Effector memory CD4-positive, alpha-beta T cell (primary cell): ENCODE measurements around the gene RAPGEF1.

Experiments
- DNase-seq, 3 donors: peaks; one replicate each; pipeline ENCODE4 v3.0.0-alpha.2; 2020
- H3K27ac ChIP-seq: 2 replicates; pipeline ENCODE4 v1.7.0; 2013; ENCODE audit warnings: mild to moderate bottlenecking, low read length, moderate library complexity; ENCODE audit not compliant: insufficient read depth, poor library complexity, severe bottlenecking
- H3K27me3 ChIP-seq: replicated peaks from 2 replicates; pipeline ENCODE4 v1.7.0; 2013; ENCODE audit warnings: mild to moderate bottlenecking, low read length; ENCODE audit not compliant: insufficient read depth, control insufficient read depth, poor library complexity, severe bottlenecking
- H3K36me3 ChIP-seq: 2 replicates; pipeline ENCODE4 v1.7.0; 2013; ENCODE audit warnings: mild to moderate bottlenecking, low read length, moderate library complexity; ENCODE audit not compliant: control insufficient read depth, insufficient read depth
- H3K4me1 ChIP-seq: 2 replicates; pipeline ENCODE4 v1.7.0; 2013; ENCODE audit warnings: low read length, mild to moderate bottlenecking; ENCODE audit not compliant: control insufficient read depth, insufficient read depth, poor library complexity, severe bottlenecking
- H3K4me3 ChIP-seq: 2 replicates; pipeline ENCODE4 v1.7.0; 2013; ENCODE audit warnings: low read length, low read depth, mild to moderate bottlenecking; ENCODE audit not compliant: insufficient read depth, poor library complexity, severe bottlenecking
- H3K9me3 ChIP-seq: 2 replicates; pipeline ENCODE4 v1.7.0; 2013; ENCODE audit warnings: mild to moderate bottlenecking, low read length, moderate library complexity; ENCODE audit not compliant: control insufficient read depth

The RAPGEF1 gene

DNA sequence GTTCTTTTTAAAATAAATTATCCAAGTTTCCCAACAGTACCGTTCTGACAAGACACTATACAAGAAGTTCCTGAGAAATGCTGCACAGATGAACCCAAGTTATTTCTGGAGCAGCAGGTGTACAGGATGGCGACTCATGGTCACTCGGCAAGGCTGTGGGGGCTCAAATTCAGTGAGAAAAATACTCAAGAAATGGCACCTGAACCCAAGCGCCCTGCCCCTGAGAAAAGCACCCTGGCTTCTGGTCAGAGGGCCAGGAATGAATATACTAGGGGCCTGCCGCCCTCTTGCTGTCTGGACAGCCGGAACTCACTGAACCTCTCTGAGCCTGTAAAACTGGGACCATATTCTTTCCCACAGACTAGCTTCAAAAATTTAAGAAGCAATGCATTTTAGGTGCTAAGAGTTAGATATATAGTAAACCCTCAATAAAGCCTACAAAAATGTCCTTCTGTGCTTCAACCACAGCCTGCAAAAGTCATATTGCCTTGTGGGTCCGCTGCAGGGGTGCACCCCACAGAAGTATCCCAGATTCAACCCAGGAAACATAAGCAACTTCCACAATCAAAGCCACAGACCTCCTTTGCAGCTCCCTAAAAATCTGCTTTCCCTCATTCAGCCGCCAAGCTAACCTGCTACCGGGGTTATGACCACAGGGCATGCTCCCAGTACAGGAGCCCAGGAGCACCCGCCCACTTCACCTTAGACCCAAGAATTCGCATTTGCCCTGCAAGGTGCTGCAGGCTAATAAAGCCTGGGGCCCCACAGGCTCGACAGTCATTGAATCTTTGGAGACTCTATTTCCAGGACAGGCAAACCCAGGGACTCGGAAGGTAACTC lies 1.4 kb downstream of the RAPGEF1 start:
- H3K4me1 ChIP-seq = peaks cover 55% of the 10 kb centered on the region
- no peaks in the 10 kb centered on the region for H3K9me3 ChIP-seq
- DNase-seq = no peak
- no peaks in the 10 kb centered on the region for H3K36me3 ChIP-seq
- H3K27me3 ChIP-seq = no peaks in the 10 kb centered on the region
- peak overlapping the region; percentile 66 for H3K27ac ChIP-seq
- H3K4me3 ChIP-seq = peak overlapping the region; percentile 55

DNA sequence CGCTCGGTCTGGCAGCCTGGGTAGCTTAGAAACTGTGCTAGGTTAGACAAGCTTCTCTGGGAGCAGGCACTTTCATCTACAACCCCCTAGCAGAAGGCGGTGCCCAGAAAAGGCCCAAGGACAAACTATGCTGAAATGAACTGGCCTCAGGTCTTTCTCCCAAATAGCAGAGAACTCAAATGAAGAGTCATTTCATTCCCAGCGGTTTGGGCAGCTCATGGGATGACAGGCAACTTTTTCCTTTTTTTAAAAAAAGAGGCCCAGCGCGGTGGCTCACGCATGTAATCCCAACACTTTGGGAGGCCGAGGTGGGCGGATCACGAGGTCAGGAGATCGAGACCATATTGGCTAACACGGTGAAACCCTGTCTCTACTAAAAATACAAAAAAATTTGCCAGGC lies 2.5 kb downstream of the RAPGEF1 start:
- Histone ChIP-seq H3K27me3 (no peaks in the 10 kb centered on the region), H3K4me3 (peak overlapping the region; percentile 24), H3K27ac (peak overlapping the region; percentile 84), H3K4me1 (peaks cover 62% of the 10 kb centered on the region), H3K9me3 (no peaks in the 10 kb centered on the region), H3K36me3 (no peaks in the 10 kb centered on the region)
- DNase-seq = no peak

DNA sequence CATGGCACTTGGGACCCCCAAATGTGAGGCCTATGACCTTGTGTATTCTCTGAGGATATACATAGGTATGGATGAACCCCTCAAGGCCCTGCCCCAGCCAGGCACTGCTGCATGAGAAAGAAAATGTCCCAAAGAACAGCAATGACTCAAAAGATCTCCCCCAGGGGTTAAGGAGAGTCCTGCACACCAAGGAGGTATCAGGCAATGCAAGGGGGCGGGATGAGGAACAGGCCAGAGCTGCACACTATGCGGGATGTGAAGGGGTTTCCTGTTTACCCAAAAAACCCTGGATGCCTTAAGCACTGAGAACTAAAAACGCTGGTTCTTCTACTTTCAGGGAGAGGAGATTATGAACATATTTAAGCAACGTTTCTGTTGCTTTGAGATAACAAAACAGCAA lies 3.4 kb downstream of the RAPGEF1 start:
- Histone ChIP-seq H3K27ac (peak overlapping the region; percentile 84), H3K9me3 (no peaks in the 10 kb centered on the region), H3K4me3 (no peak overlapping the region), H3K36me3 (no peaks in the 10 kb centered on the region), H3K4me1 (peaks cover 72% of the 10 kb centered on the region), H3K27me3 (no peaks in the 10 kb centered on the region)
- DNase-seq = no peak

DNA sequence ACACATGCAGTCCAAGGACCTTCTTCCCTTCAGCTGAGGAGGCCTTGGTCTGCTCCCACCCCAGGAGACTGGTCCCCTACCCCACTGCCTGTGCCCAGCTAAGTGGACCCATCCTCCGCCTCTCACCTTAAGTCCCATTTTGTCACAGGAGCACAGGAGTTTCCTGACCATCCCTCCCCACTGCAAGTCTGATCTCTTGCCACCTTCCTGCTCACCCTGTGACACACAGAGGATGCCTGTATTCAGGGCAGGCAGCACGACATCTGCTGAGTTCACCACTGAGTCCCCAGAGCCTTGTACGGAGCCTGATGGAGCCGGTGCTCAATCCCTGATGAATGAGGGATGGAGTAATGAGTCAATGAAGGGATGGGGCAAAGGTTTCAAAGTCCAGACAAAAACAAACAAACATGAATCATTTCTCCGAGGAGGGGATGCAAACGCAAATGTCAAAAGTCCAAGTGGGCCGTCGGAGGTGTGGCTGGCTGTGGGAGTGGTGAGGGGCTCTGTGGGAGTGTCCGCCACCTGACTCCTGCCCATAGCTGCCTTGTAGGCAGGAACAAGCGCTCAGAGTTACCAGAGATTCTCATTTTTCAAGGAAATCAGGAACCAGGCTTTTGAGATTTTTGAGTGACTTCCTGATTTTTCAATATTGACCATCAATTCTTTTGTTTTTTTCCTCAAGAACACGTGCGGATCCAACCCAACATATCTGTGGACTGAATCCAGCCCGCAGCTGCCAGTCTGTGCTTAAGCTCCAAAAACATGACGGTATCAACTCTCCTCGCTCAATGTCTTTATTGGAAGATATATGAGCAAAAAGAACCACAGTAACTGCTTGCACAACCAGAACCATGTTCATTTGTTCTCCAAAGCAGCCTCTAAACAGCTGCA lies 4.4 kb downstream of the RAPGEF1 start:
- no peaks in the 10 kb centered on the region for H3K27me3 ChIP-seq
- no peaks in the 10 kb centered on the region for H3K9me3 ChIP-seq
- no peak for DNase-seq
- peaks cover 81% of the 10 kb centered on the region for H3K4me1 ChIP-seq
- H3K4me3 ChIP-seq = no peak overlapping the region
- peak overlapping the region; percentile 84 for H3K27ac ChIP-seq
- H3K36me3 ChIP-seq = no peaks in the 10 kb centered on the region

DNA sequence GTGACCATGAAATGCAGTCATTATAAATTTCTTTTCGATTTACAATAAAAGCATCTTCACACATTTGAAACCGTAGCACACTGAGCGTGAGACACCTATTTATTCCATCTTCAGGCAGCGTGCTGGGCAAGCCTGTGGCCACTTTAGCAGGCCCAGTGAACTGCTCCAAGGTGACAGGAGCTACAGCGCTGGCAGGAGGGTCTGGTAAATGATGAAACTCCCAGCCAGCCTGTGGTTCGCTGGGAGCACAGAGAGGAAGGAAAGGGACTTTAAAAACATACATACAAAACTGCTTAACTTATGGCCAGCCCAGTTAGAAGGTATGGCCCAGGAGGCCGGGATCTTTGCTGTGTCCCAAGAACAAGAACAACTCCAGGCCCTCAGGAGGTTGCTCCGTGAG lies 5.1 kb downstream of the RAPGEF1 start:
- Histone ChIP-seq H3K27ac (peak overlapping the region; percentile 84), H3K9me3 (no peaks in the 10 kb centered on the region), H3K4me1 (peaks cover 77% of the 10 kb centered on the region), H3K4me3 (no peak overlapping the region), H3K36me3 (no peaks in the 10 kb centered on the region), H3K27me3 (no peaks in the 10 kb centered on the region)
- no peak for DNase-seq

DNA sequence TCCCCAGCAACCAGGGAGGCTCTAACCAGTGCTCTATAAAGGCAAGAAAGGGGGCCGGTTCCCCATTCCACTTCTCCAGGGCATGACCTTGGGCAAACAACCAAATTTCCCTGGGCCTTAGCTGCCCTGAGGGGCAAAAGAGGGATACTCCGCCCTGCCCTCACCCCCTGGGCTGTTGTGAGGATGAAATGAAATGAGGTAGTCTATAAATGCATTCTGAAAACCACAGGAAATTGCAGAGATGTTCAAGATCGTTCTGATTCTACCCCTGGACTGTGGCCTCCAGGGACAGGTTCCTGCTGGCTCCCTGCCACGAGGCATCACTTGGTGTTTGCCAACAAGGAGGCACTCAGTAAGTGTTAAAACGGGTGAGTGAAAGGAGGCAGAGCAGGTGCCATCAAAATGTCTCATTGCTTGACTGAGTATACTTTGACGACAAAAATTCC lies 5.7 kb downstream of the RAPGEF1 start:
- Histone ChIP-seq H3K4me1 (peaks cover 77% of the 10 kb centered on the region), H3K27ac (peak overlapping the region; percentile 84), H3K27me3 (no peaks in the 10 kb centered on the region), H3K36me3 (no peaks in the 10 kb centered on the region), H3K4me3 (peak overlapping the region; percentile 9), H3K9me3 (no peaks in the 10 kb centered on the region)
- peak; percentile 57 to 67 (median 58) for DNase-seq

DNA sequence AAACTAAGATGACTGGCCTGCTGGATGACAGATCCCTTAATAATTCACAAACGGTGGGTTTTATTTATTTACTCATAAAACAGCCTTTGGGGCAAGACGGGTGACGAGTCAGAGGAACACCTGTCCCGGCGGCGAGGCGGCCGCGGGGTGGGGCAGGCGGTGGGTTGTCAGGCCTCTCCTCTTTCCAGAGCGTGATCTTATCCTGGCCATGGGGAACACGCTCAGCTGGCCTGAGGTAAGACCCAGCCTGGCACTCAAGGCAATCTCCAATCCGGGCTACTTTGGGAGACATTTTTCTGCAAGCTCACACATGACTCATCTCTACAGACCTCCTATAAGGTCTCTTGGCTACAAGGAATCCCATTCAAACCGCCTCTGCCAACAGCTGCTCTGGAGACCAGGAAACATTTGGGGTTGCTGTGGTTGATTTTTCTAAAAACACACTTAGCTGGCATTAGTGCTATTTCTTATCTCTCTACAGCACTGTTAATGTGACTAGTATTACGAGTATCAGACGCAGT lies 6.3 kb downstream of the RAPGEF1 start:
- DNase-seq = peak; percentile 36 to 57 (median 42)
- H3K4me3 ChIP-seq = peak overlapping the region; percentile 9
- no peaks in the 10 kb centered on the region for H3K27me3 ChIP-seq
- peaks cover 79% of the 10 kb centered on the region for H3K4me1 ChIP-seq
- H3K36me3 ChIP-seq = no peaks in the 10 kb centered on the region
- H3K27ac ChIP-seq = peak overlapping the region; percentile 84
- no peaks in the 10 kb centered on the region for H3K9me3 ChIP-seq

DNA sequence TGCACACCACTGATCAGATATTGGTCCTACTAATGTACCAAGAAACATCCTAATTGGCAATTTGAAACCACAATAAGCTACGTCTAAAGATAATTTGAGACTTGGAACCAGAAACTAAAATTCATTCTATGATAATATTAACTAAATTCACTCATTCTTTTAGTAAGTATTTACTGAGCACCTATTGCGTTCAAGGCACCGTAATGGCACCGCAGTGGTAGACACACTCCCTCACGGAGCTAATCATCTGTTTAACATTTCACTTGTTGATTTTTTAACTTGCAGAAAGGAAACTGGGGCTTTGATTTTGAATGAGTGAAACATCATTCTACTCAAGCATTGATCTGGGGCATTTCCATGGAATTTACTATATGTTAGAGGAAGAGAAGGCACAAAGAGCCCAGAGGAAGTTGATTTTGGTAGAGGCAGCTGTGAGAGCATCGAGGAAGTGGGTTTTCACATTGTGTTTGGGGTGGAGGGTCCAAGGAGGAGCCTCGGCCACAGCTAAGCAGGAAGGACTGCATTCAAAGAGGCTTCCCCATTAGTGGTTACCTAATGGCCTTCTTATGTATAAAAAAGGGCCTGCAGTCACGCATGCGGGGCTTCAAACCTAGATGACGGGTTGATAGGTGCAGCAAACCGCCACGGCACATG lies 7.1 kb downstream of the RAPGEF1 start:
- H3K4me3 ChIP-seq = peak overlapping the region; percentile 30
- no peaks in the 10 kb centered on the region for H3K9me3 ChIP-seq
- peak; percentile 42 to 43 (median 43) for DNase-seq
- H3K27me3 ChIP-seq = no peaks in the 10 kb centered on the region
- H3K36me3 ChIP-seq = no peaks in the 10 kb centered on the region
- H3K27ac ChIP-seq = peak overlapping the region; percentile 84
- H3K4me1 ChIP-seq = peaks cover 81% of the 10 kb centered on the region

DNA sequence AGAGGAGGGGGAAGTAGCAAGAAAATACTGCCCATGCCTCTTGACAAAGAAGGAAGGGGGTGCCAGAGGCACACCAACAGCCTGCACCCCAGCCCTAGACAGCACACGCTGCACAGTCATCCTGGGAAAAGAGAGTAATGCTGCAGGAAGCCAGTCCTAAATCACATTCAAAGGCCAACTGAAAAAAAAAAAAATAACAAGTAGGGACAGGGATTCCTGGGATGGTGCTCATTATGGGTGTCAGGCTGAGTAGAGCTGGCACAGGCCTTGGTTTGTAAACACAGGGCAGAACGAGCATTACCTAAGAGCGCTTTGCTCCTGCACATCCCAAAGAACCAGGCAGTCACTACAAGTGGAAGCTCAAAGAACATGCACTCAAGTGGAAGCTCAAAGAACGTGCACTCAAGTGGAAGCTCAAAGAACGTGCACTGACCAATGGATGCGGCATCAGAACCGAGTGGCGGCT lies 7.8 kb downstream of the RAPGEF1 start:
- no peak for DNase-seq
- Histone ChIP-seq H3K27me3 (no peaks in the 10 kb centered on the region), H3K36me3 (no peaks in the 10 kb centered on the region), H3K4me3 (peak overlapping the region; percentile 30), H3K27ac (peak overlapping the region; percentile 84), H3K4me1 (peaks cover 82% of the 10 kb centered on the region), H3K9me3 (no peaks in the 10 kb centered on the region)
